Tibial artery (tissue), 4 donors: ENCODE results near the gene LIME1.

Experiments used
- DNase-seq, 2 donors: peaks; one replicate each; pipeline ENCODE4 v3.0.0-alpha.2; 2019
- H3K27ac ChIP-seq, 2 donors: fragments of 200-600 bp; sonication (generic) in 1 of 2; 1 replicate in 1 of 2; 2 replicates in 1 of 2; pipeline ENCODE4 v1.5.1; 2018 to 2019; ENCODE audit warnings: mild to moderate bottlenecking in 1 of 2
- H3K27me3 ChIP-seq, 2 donors: fragments of 200-600 bp; sonication (generic) in 1 of 2; one replicate each; pipeline versions ENCODE4 v1.5.1 to v1.6.0; 2016 to 2019
- H3K36me3 ChIP-seq, 3 donors: fragments of 200-600 bp; sonication (generic) in 2 of 3; one replicate each; pipeline ENCODE4 v1.5.1; 2016 to 2019; ENCODE audit warnings: mild to moderate bottlenecking in 2 of 3
- H3K4me1 ChIP-seq, 4 donors: fragments of 200-600 bp; sonication (generic) in 2 of 4; 1 replicate in 3 of 4; 2 replicates in 1 of 4; pipeline ENCODE4 v1.5.1; 2016 to 2019
- H3K4me3 ChIP-seq, 2 donors: fragments of 200-600 bp; sonication (generic) in 1 of 2; 1 replicate in 1 of 2; 2 replicates in 1 of 2; pipeline ENCODE4 v1.5.1; 2018 to 2019; ENCODE audit warnings: mild to moderate bottlenecking in 2 of 2
- H3K9me3 ChIP-seq, 3 donors: fragments of 200-600 bp; sonication (generic) in 1 of 3; one replicate each; pipeline ENCODE4 v1.5.1; 2016 to 2019
- CTCF ChIP-seq, 2 experiments: fragments of 200-600 bp in 1 of 2; fragments of 450-650 bp in 1 of 2; IDR thresholded peaks; one replicate each; pipeline ENCODE4 v1.5.1; 2017 to 2019; ENCODE audit warnings: antibody characterized with exemption in 2 of 2, mild to moderate bottlenecking in 1 of 2, moderate library complexity in 1 of 2
- intact Hi-C: fragments of 100-400 bp; cut with DNase I; formaldehyde crosslinking; loops from one replicate; pipeline ENCODE4 v1.15.0; 2023; ENCODE audit warnings: low total_unique reads

The LIME1 gene

DNA sequence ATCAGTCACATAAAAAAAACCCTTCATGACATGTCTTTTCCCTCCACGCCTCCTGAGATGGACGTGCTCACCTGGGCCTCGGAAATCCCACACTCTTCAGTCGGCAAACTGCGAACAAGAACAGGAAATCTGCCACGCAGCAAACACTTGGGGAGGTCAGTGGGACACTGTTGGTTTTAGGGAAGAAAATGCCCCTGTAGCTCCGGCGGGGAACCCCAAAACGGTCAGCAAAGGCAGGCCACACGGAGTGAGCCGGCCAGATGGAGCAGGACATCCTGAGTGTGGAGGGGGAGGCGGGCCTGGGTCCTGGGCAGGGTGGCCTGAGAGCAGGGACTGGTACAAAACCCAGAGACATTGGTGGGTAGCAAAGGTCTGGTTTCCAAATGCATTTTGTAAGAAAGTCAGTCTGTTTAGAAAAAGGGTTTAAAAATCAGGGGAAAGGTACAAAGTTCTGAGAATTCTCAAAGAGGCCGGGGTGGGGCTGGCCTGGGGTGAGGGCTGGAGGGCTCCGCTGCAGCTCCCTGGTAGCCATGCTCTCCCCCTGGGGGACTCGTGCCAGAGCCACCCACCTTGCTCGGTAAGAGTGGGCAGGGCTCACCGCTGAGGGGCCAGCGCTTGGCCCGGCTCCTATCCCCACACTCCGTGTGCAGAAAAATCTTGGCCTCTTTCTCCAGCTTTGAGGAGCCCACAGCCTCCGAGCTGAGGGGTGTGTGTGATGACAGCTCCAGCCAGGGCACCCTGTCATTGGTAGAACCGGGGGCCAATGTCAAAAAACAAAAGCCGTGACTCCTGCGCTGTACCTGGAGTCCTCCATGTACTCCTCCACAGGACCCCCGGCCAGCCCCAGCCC is 8.3 kb downstream of the LIME1 start:
- intact Hi-C loops: loop anchor here (10.0 kb wide), 1 partner anchor 120 kb away; the partner anchor contains the start of gene GMEB2
- no peaks in the 10 kb centered on the region for H3K27me3 ChIP-seq
- peaks cover 22 to 41% (median 23%) of the 10 kb centered on the region in 3 donors for H3K36me3 ChIP-seq
- H3K9me3 ChIP-seq: no peaks in the 10 kb centered on the region
- no peak overlapping the region for H3K27ac ChIP-seq
- H3K4me1 ChIP-seq: peaks cover 0 to 19% (median 13%) of the 10 kb centered on the region in 4 donors
- TF ChIP-seq CTCF (IDR thresholded peaks at IDR 0.05): no peak
- no peak overlapping the region for H3K4me3 ChIP-seq
- no peak for DNase-seq

- TF ChIP-seq CTCF (IDR thresholded peaks at IDR 0.05): no peak
- Histone ChIP-seq H3K4me3 (no peak overlapping the region), H3K36me3 (peaks cover 22 to 45% (median 23%) of the 10 kb centered on the region in 3 donors), H3K9me3 (no peaks in the 10 kb centered on the region), H3K4me1 (peaks cover 0 to 19% (median 13%) of the 10 kb centered on the region in 4 donors), H3K27ac (no peak overlapping the region), H3K27me3 (no peaks in the 10 kb centered on the region)
- no peak for DNase-seq
- intact Hi-C loops: loop anchor here (10.0 kb wide), 1 partner anchor 121 kb away; the partner anchor contains the start of gene GMEB2
Observed at GRCh38 chr20:63745424-63745805, 9.0 kb downstream of the LIME1 start.

GRCh38 chr20:63745961-63746731 is 9.7 kb downstream of the LIME1 start:
- intact Hi-C loops: loop anchor here (10.0 kb wide), 1 partner anchor 121 kb away; the partner anchor contains the start of gene GMEB2
- no peaks in the 10 kb centered on the region for H3K27me3 ChIP-seq
- H3K36me3 ChIP-seq: peaks cover 22 to 45% (median 23%) of the 10 kb centered on the region in 3 donors
- H3K27ac ChIP-seq: no peak overlapping the region
- H3K4me3 ChIP-seq: no peak overlapping the region
- DNase-seq: no peak
- H3K4me1 ChIP-seq: peaks cover 0 to 13% (median 9%) of the 10 kb centered on the region in 4 donors
- no peaks in the 10 kb centered on the region for H3K9me3 ChIP-seq
- TF ChIP-seq CTCF (IDR thresholded peaks at IDR 0.05): no peak

- intact Hi-C loops: loop anchor here (10.0 kb wide), 1 partner anchor 122 kb away; the partner anchor contains the start of gene GMEB2
- no peak for TF ChIP-seq CTCF (IDR thresholded peaks at IDR 0.05)
- no peak for DNase-seq
Observed at GRCh38 chr20:63746751-63747315, 10.4 kb downstream of the LIME1 start.

GRCh38 chr20:63747622-63748069 is 11.2 kb downstream of the LIME1 start:
- TF ChIP-seq CTCF (IDR thresholded peaks at IDR 0.05): no peak
- no peaks in the 10 kb centered on the region for H3K9me3 ChIP-seq
- H3K4me3 ChIP-seq: no peak overlapping the region
- DNase-seq: no peak
- no peak overlapping the region for H3K27ac ChIP-seq
- H3K4me1 ChIP-seq: no peaks in the 10 kb centered on the region
- no peaks in the 10 kb centered on the region for H3K27me3 ChIP-seq
- intact Hi-C loops: loop anchor here (10.0 kb wide), 1 partner anchor 123 kb away; the partner anchor contains the start of gene GMEB2
- H3K36me3 ChIP-seq: peaks cover 10 to 39% (median 12%) of the 10 kb centered on the region in 3 donors

More at GRCh38 chr20:63746751-63747315, 10.4 kb downstream of the LIME1 start:
- no peaks in the 10 kb centered on the region for H3K9me3 ChIP-seq
- peaks cover 0 to 6% (median 2%) of the 10 kb centered on the region in 4 donors for H3K4me1 ChIP-seq
- H3K27me3 ChIP-seq: no peaks in the 10 kb centered on the region
- no peak overlapping the region for H3K4me3 ChIP-seq
- H3K27ac ChIP-seq: no peak overlapping the region
- H3K36me3 ChIP-seq: peaks cover 19 to 42% (median 19%) of the 10 kb centered on the region in 3 donors
